Endothelial cell of hepatic sinusoid (primary cell): Measurements from ENCODE around the gene TMEM204.

Experiments
- in situ Hi-C: cut with HindIII; loops from 2 replicates; pipeline ENCODE4 v1.10.0; 2017; ENCODE audit warnings: low sequenced_read_pairs

Gene TMEM204

GRCh38 chr16:1533443-1533951, at the start of gene TMEM204:
TMEM204 (plus strand) TSS chr16:1533666; CDS start chr16:1534276, 610 bp downstream.
- in situ Hi-C loops: no loop called here

- in situ Hi-C loops: loop anchor here (10.0 kb wide), 1 partner anchor 51 kb away; the partner anchor contains the start of gene PERCC1
These were observed 47.5 kb upstream of the TMEM204 start for GRCh38 chr16:1485847-1486496.

- in situ Hi-C loops: loop anchor here (10.0 kb wide), 1 partner anchor 52 kb away; the partner anchor contains the start of gene PERCC1
These were observed 46.7 kb upstream of the TMEM204 start for GRCh38 chr16:1486551-1487390.

- in situ Hi-C loops: loop anchor here (10.0 kb wide), 1 partner anchor 53 kb away; the partner anchor contains the start of gene PERCC1
These were observed 45.9 kb upstream of the TMEM204 start for GRCh38 chr16:1487395-1488053.

GRCh38 chr16:1488054-1488601, 45.3 kb upstream of the TMEM204 start:
- in situ Hi-C loops: loop anchor here (10.0 kb wide), 1 partner anchor 53 kb away; the partner anchor contains the start of gene PERCC1

GRCh38 chr16:1488619-1489018, 44.8 kb upstream of the TMEM204 start, which contains the start of gene PTX4:
PTX4 (minus strand) TSS chr16:1488944; CDS start chr16:1488909, 35 bp downstream.
- in situ Hi-C loops: loop anchor here (10.0 kb wide), 1 partner anchor 54 kb away; the partner anchor contains the start of gene PERCC1

GRCh38 chr16:1489077-1489476, 44.4 kb upstream of the TMEM204 start:
- in situ Hi-C loops: loop anchor here (10.0 kb wide), 1 partner anchor 54 kb away; the partner anchor contains the start of gene PERCC1

- in situ Hi-C loops: no loop called here
These were observed 42.1 kb upstream of the TMEM204 start for GRCh38 chr16:1491327-1491726.

- in situ Hi-C loops: no loop called here
These were observed 41.2 kb upstream of the TMEM204 start for GRCh38 chr16:1492082-1492922.

- in situ Hi-C loops: no loop called here
These were observed 40.3 kb upstream of the TMEM204 start, which contains the start of gene TELO2 for GRCh38 chr16:1492923-1493745. TELO2 (plus strand) TSS chr16:1493360; CDS start chr16:1494282, 922 bp downstream.

- in situ Hi-C loops: no loop called here
These were observed 39.7 kb upstream of the TMEM204 start for GRCh38 chr16:1493746-1494094.

- in situ Hi-C loops: no loop called here
These were observed 39.3 kb upstream of the TMEM204 start for GRCh38 chr16:1494129-1494640.

GRCh38 chr16:1494711-1495110, 38.8 kb upstream of the TMEM204 start:
- in situ Hi-C loops: no loop called here

- in situ Hi-C loops: no loop called here
These were observed 38.1 kb upstream of the TMEM204 start for GRCh38 chr16:1495211-1495888.

GRCh38 chr16:1495889-1496262, 37.6 kb upstream of the TMEM204 start:
- in situ Hi-C loops: no loop called here

- in situ Hi-C loops: no loop called here
These were observed 37.0 kb upstream of the TMEM204 start for GRCh38 chr16:1496464-1496863.

GRCh38 chr16:1497014-1497598, 36.4 kb upstream of the TMEM204 start:
- in situ Hi-C loops: no loop called here
